Measurements from ENCODE around the gene ALCAM.

ALCAM gene

GRCh38 chr3:105373383-105373782 lies 6.7 kb downstream of the ALCAM start:
- no peaks in the 10 kb centered on the region for H3K36me3 Mint-ChIP-seq (ENCODE audit: low read depth)

GRCh38 chr3:105375750-105376511 lies 9.2 kb downstream of the ALCAM start:
- H3K27me3 Mint-ChIP-seq (ENCODE audit: low read depth, poor library complexity) = no peaks in the 10 kb centered on the region
- DNase-seq = no peak
- H3K27ac Mint-ChIP-seq = no peak overlapping the region
- no peaks in the 10 kb centered on the region for H3K36me3 Mint-ChIP-seq (ENCODE audit: low read depth)
- H3K4me1 Mint-ChIP-seq = peaks cover 9% of the 10 kb centered on the region
- H3K4me3 Mint-ChIP-seq = no peak overlapping the region
- TF ChIP-seq CTCF (IDR thresholded peaks at IDR 0.05) = no peak
- peaks cover under 1% of the 10 kb centered on the region for H3K9me3 Mint-ChIP-seq

More at GRCh38 chr3:105373383-105373782, 6.7 kb downstream of the ALCAM start:
- no peak for DNase-seq
- no peak for TF ChIP-seq CTCF (IDR thresholded peaks at IDR 0.05)
- Mint-ChIP-seq H3K27me3 (ENCODE audit: low read depth, poor library complexity) (peaks cover 12% of the 10 kb centered on the region), H3K4me3 (no peak overlapping the region), H3K4me1 (peaks cover 31% of the 10 kb centered on the region), H3K9me3 (no peaks in the 10 kb centered on the region), H3K27ac (no peak overlapping the region)

GRCh38 chr3:105377716-105378115 lies 11.0 kb downstream of the ALCAM start:
- no peak for DNase-seq
- Mint-ChIP-seq H3K27ac (no peak overlapping the region), H3K36me3 (ENCODE audit: low read depth) (peaks cover 7% of the 10 kb centered on the region), H3K9me3 (peaks cover 9% of the 10 kb centered on the region), H3K4me3 (no peak overlapping the region), H3K27me3 (ENCODE audit: low read depth, poor library complexity) (no peaks in the 10 kb centered on the region), H3K4me1 (no peaks in the 10 kb centered on the region)
- TF ChIP-seq CTCF (IDR thresholded peaks at IDR 0.05) = no peak

- peaks cover 26% of the 10 kb centered on the region for H3K36me3 Mint-ChIP-seq (ENCODE audit: low read depth)
- TF ChIP-seq CTCF (IDR thresholded peaks at IDR 0.05) = no peak
- no peak for DNase-seq
- H3K9me3 Mint-ChIP-seq = peaks cover 27% of the 10 kb centered on the region
- peaks cover 4% of the 10 kb centered on the region for H3K4me1 Mint-ChIP-seq
- H3K4me3 Mint-ChIP-seq = no peak overlapping the region
- H3K27ac Mint-ChIP-seq = no peak overlapping the region
- no peaks in the 10 kb centered on the region for H3K27me3 Mint-ChIP-seq (ENCODE audit: low read depth, poor library complexity)
Observed at GRCh38 chr3:105385179-105385578, 18.5 kb downstream of the ALCAM start.

- no peak for DNase-seq
Observed at GRCh38 chr3:105385819-105386508, 19.3 kb downstream of the ALCAM start.

More at GRCh38 chr3:105385819-105386508, 19.3 kb downstream of the ALCAM start:
- no peak for TF ChIP-seq CTCF (IDR thresholded peaks at IDR 0.05)
- H3K4me1 Mint-ChIP-seq = peaks cover 4% of the 10 kb centered on the region
- no peak overlapping the region for H3K4me3 Mint-ChIP-seq
- H3K9me3 Mint-ChIP-seq = peaks cover 34% of the 10 kb centered on the region
- H3K36me3 Mint-ChIP-seq (ENCODE audit: low read depth) = peaks cover 34% of the 10 kb centered on the region
- H3K27ac Mint-ChIP-seq = no peak overlapping the region
- no peaks in the 10 kb centered on the region for H3K27me3 Mint-ChIP-seq (ENCODE audit: low read depth, poor library complexity)
